Caki2 (cell line): ENCODE data around the gene OSBP. TPM values are rescaled to one million over a fixed set of nuclear protein-coding genes. Genes with fewer than 3 reads are reported as not detected.

Experiments used
- DNase-seq: peaks from one replicate; pipeline ENCODE4 v3.0.0-alpha.2; 2015; ENCODE audit warnings: low read depth
- in situ Hi-C: cut with HindIII; loops from 2 replicates; pipeline ENCODE4 v1.10.0; 2016; ENCODE audit warnings: low sequenced_read_pairs, low pct_unique_long_range_greater_than_20kb, mixed read lengths
- total RNA-seq: library from RNA; depleted of rRNA; stranded (reverse); fragments of >200 nt; shearing (Covaris generic); gene quantifications from 2 replicates; pipeline ENCODE4 v1.2.3, GENCODE V29; 2014; ENCODE audit warnings: low replicate concordance; rRNA removed

Gene OSBP
- total RNA-seq, 1 experiment from 2014 or later, result 15.4 TPM

DNA sequence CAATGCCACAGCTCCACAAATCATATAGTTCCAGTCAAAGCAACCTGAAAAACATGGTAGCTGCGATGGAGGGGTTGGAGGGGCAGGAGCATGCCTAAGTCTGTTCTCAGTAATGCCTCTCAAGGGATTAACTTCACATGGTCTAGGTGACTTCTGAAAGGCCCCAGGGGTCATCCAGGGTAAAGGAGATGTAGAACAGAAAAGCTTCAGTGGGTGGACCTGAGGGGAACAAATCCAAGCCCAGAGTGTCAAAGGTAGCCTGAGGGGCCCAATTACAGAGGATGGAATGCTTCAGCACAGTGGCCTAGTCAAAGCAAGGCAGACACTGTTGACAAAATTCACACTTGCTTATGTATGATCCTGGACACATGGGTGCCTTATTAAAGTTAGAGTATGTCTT is 80.9 kb downstream of the OSBP start:
- DNase-seq, result no peak
- in situ Hi-C loops, result no loop called here

DNA sequence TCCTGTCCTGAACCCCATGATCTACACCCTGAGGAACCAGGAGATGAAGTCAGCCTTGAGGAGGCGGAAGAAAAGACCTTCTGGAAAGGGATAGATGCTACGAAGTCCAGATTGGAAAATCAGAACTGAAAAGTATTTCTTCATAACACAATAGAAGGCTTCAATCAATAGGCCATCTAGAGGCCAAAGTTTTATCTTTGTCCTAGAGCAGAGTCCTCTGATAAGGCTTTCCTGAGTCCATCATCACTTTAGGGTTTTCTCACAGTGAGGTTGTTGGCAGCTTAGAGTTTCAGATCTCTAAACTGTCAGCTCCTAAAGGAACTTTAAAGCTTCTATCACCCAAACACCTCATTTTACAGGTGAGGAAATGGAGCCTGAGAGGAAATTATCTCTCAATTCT is 83.0 kb downstream of the OSBP start:
- in situ Hi-C loops, result no loop called here

GRCh38 chr11:59528711-59529110 is 86.9 kb downstream of the OSBP start:
- in situ Hi-C loops, result no loop called here
- no peak for DNase-seq

More for the DNA sequence above, 83.0 kb downstream of the OSBP start:
- no peak for DNase-seq

Other genes with a start within 250 kb of the OSBP start
- not detected in 2 replicates for gene OR5A2, start 189.4 kb downstream of the OSBP start, total RNA-seq
- not detected in 2 replicates for gene OR5A1, start 179.3 kb downstream of the OSBP start, total RNA-seq
- not detected in 2 replicates for gene OR4D6, start 158.8 kb downstream of the OSBP start, total RNA-seq
- gene OR4D10, start 142.5 kb downstream of the OSBP start, total RNA-seq, result not detected in 2 replicates
- gene OR4D11, start 112.2 kb downstream of the OSBP start, total RNA-seq, result not detected in 2 replicates
- not detected in 2 replicates for gene OR4D9, start 104.2 kb downstream of the OSBP start, total RNA-seq
- gene PATL1, start 53.3 kb upstream of the OSBP start, total RNA-seq, result 6.5 and 7.4 TPM in 2 replicates
- gene OR10V1, start 98.1 kb upstream of the OSBP start, total RNA-seq, result not detected in 2 replicates
- gene STX3, start 139.6 kb upstream of the OSBP start, total RNA-seq, result 16.0 and 28.4 TPM in 2 replicates
- 66.6 and 80.4 TPM in 2 replicates for gene MRPL16, start 195.0 kb upstream of the OSBP start, total RNA-seq
- not detected in 2 replicates for gene CBLIF, start 229.7 kb upstream of the OSBP start, total RNA-seq